Fibroblast of the aortic adventitia (primary cell): ENCODE results near the gene KIAA0232. TPM values are rescaled to one million over a fixed set of nuclear protein-coding genes. Genes with fewer than 3 reads are reported as not detected.
A peak's percentile ranks its signal among the peaks of the same experiment; 100 is the strongest.
"Not testable (repeated sequence)": the region's sequence is repeated elsewhere in the genome, so short reads cannot be mapped to it uniquely, and the experiment has no call there.

Source experiments
- DNase-seq: peaks from one replicate; pipeline ENCODE4 v3.0.0-alpha.2; 2010; ENCODE audit warnings: low read depth
- H3K4me3 ChIP-seq: 2 replicates; pipeline ENCODE4 v1.5.1; 2011; ENCODE audit warnings: low read depth, mild to moderate bottlenecking, control low read depth, low read length, moderate library complexity
- total RNA-seq: library from RNA; depleted of rRNA; stranded (reverse); fragments of >200 nt; gene quantifications from 2 replicates; pipeline ENCODE4 v1.2.3, GENCODE V29; 2012; ENCODE audit warnings: low replicate concordance
- TF ChIP-seq, protein P1 (sequence below): IDR thresholded peaks from 2 replicates; pipeline ENCODE4 v1.5.1; 2011; ENCODE audit warnings: mild to moderate bottlenecking, low read length, control low read depth, inconsistent platforms; ENCODE audit not compliant: insufficient read depth

The KIAA0232 gene
- total RNA-seq, 1 donor = 28.7 TPM

DNA sequence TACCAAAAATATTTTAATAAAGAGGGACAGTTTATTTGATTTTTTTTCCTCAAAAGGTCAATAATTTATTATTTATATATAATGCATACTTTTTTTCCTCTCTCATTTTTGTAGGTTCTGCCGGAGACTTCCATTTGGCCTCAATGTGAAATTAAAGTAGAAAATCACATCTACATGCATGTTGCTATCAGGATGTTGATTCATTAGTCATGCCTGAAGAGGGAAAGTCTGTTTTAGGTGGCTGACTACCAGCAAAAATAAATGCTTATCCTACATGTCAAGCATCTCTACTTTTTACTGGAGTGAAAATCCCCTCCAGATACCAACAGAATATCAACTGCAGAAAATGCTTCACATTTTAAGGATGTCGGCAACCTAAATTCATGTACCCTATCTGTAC, 41.5 kb downstream of the KIAA0232 start:
- peak; percentile 64 for DNase-seq

DNA sequence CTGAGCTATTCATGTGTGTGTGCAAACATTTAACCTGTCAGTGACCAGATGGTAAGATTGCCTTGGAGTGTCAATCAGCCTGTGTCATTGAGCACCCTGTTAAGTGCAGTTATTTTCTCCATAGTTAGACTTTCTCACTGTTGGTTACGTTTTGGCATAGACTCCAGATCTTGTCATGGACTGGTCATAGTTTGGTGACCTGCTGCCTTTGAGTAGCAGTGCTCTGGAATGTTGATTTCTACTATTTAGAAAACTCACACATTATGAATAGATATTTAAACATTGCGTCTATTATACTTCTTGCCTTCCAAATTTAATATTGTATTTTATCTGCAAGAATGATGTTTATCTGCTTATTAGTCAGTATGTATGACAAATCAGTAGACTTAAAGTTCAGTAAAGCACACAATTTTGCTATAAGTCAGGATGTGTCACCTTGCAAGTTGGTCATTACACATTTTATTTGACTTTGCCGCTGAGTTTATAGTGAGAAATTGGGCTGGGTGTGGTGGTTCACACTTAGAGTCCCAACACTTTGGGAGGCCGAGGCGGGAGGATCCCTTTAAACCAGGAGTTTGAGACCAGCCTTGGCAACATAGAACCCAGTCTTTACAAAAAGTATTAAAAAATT, 42.4 kb downstream of the KIAA0232 start:
- no peak overlapping the region for H3K4me3 ChIP-seq
- DNase-seq = peak; percentile 24
- TF ChIP-seq, protein P1, sequence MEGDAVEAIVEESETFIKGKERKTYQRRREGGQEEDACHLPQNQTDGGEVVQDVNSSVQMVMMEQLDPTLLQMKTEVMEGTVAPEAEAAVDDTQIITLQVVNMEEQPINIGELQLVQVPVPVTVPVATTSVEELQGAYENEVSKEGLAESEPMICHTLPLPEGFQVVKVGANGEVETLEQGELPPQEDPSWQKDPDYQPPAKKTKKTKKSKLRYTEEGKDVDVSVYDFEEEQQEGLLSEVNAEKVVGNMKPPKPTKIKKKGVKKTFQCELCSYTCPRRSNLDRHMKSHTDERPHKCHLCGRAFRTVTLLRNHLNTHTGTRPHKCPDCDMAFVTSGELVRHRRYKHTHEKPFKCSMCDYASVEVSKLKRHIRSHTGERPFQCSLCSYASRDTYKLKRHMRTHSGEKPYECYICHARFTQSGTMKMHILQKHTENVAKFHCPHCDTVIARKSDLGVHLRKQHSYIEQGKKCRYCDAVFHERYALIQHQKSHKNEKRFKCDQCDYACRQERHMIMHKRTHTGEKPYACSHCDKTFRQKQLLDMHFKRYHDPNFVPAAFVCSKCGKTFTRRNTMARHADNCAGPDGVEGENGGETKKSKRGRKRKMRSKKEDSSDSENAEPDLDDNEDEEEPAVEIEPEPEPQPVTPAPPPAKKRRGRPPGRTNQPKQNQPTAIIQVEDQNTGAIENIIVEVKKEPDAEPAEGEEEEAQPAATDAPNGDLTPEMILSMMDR = no peak

More for the DNA sequence above, 41.5 kb downstream of the KIAA0232 start:
- TF ChIP-seq, protein P1 = no peak
- H3K4me3 ChIP-seq = no peak overlapping the region

DNA sequence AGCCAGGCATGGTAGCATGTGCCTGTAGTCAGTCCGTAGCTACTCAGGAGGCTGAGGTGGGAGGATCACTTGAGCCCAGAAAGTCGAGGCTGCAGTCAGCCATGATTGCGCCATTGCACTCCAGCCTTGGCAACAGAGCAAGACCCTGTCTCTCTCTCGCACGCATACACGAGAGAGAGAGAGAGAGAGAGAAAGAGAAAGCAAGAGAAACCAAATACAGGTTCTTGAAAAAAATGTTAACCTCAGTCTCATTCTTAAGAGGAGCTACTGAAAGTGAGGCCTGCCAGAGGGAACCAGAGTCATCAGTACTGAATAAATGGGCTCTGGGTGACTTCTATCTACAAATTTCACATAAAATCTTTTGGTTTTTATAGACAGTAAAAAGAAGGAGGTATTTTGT, 42.9 kb downstream of the KIAA0232 start:
- TF ChIP-seq, protein P1 = no peak
- DNase-seq = no peak
- H3K4me3 ChIP-seq = no peak overlapping the region

DNA sequence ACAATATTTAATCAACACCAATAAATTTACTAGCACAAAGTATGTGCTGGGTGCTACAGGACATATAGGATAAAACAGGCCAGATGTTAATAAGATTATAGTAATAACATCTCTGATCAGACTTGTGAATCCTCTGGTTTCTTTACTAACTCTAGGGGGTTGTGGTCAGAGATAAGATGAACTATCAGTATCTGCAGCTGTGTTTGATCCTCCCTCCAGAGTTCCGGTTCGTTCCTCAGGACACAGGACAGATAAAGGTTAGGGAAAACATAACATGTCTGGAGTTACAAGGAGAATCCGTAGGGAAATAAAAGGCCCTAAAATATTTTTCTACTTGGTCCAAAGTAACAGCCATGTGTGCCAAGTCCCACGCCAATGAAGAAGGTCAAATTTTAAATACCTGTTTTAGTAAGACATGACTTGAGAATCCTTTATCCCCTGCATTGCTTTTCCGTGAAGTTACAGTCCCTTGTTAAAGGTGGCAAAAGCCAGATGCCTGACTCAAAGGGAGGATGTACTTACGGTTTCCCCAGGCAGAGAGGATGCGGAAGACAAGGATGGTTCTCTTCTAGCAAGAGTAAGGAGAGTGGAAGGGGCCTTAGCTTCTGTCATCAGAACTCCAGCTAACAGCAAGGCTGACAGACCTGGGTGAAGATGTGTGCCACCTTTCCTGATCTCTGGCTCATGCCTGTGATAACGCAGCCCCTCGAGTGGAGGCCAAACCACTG, 44.4 kb downstream of the KIAA0232 start:
- TF ChIP-seq, protein P1 = no peak
- H3K4me3 ChIP-seq = no peak overlapping the region
- DNase-seq = no peak

DNA sequence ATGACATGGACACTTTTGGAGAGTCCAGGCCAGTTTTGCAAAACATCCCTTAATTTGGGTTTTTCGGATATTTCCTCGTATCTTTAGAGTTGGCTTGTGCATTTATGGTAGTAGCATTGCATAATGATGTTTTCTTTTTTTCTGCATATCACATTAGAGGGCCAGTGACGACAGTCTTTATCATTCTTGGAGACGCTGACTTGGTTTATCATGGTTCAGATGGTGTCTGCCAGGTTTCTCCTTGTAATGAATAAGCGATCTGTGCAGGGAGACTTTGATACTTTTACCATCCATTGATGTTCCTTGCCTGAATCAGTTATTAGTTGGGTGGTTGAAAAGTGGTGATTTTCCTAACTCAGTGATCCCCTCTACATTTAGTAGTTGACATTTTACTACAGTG, 46.6 kb downstream of the KIAA0232 start:
- no peak overlapping the region for H3K4me3 ChIP-seq
- peak; percentile 39 for DNase-seq
- TF ChIP-seq, protein P1 = no peak

DNA sequence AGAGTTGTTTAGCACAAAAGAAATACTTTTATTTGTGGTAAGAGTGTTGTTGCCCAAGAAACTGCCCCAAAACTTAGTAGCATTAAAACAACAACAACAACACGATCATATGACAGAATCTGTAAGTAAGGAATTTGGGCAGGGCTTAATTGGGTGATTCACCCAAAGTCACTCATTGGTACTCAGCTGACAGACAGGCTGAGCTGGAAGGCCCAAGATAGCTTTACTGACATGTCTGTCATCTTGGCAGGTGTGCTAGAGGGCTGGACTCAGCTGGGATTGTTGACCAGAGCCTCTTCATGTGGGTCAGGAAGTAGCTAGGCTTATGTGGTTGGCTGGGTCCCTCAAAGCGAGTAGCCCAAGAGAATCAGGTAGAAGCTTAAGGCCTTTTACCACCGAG, 52.3 kb downstream of the KIAA0232 start:
- TF ChIP-seq, protein P1 = no peak
- no peak for DNase-seq
- no peak overlapping the region for H3K4me3 ChIP-seq

DNA sequence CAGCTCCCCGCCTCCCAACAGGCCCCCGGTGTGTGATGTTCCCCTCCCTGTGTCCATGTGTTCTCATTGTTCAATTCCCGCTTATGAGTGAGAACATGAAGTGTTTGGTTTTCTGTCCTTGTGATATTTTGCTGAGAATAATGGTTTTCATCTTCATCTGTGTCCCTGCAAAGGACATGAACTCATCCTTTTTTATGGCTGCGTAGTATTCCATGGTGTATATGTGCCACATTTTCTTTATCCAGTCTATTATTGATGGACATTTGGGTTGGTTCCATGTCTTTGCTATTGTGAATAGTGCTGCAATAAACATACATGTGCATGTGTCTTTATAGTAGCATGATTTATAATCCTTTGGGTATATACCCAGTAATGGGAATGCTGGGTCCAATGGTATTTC, 53.1 kb downstream of the KIAA0232 start:
- DNase-seq, H3K4me3 ChIP-seq: not testable (repeated sequence)

DNA sequence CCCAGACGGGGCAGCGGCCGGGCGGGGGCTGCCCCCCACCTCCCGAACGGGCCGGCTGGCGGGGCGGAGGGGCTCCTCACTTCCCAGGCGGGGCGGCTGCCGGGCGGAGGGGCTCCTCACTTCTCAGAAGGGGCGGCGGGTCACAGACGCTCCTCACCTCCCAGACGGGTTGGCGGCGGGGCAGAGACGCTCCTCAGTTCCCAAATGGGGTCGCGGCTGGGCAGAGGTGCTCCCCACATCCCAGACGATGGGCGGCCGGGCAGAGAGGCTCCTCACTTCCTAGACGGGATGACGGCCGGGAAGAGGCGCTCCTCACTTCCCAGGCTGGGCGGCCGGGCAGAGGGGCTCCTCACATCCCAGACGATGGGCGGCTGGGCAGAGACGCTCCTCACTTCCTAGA, 54.6 kb downstream of the KIAA0232 start:
- DNase-seq, H3K4me3 ChIP-seq: not testable (repeated sequence)
